Stomach (tissue), 9 donors: ENCODE results near the gene TMEM74B. TPM values are rescaled to one million over a fixed set of nuclear protein-coding genes. Genes with fewer than 3 reads are reported as not detected.

Experiments used
- DNase-seq, 2 donors: peaks; one replicate each; pipeline versions ENCODE4 v3.0.0 to v3.0.0-alpha.2; 2013 to 2019
- H3K27ac ChIP-seq, 5 donors: fragments of 200-600 bp in 4 of 5; sonication (generic) in 4 of 5; one replicate each; pipeline ENCODE4 v1.5.1; 2013 to 2019; ENCODE audit warnings: mild to moderate bottlenecking in 1 of 5, moderate library complexity in 1 of 5
- H3K27me3 ChIP-seq, 3 donors: fragments of 200-600 bp; sonication (generic); one replicate each; pipeline ENCODE4 v1.5.1; 2017 to 2019; ENCODE audit warnings: mixed run types in 1 of 3
- H3K36me3 ChIP-seq, 4 donors: fragments of 200-600 bp; sonication (generic); 1 replicate in 3 of 4; 2 replicates in 1 of 4; pipeline ENCODE4 v1.5.1; 2016 to 2019
- H3K4me1 ChIP-seq, 4 donors: fragments of 200-600 bp; sonication (generic); one replicate each; pipeline ENCODE4 v1.5.1; 2016 to 2019
- H3K4me3 ChIP-seq, 4 donors: fragments of 200-600 bp; sonication (generic) in 3 of 4; one replicate each; pipeline ENCODE4 v1.5.1; 2016 to 2019; ENCODE audit warnings: mild to moderate bottlenecking in 1 of 4
- H3K9me3 ChIP-seq, 4 donors: fragments of 200-600 bp; sonication (generic); one replicate each; pipeline ENCODE4 v1.5.1; 2016 to 2019
- CTCF ChIP-seq, 7 experiments: fragments of 450-650 bp in 4 of 7; fragments of 200-600 bp in 3 of 7; sonication (generic) in 3 of 7; IDR thresholded peaks; one replicate each; pipeline ENCODE4 v1.5.1; 2016 to 2019; ENCODE audit warnings: antibody characterized with exemption in 7 of 7, control low read depth in 2 of 7, mild to moderate bottlenecking in 1 of 7
- EP300 ChIP-seq: sonication (generic); formaldehyde crosslinking; IDR thresholded peaks from one replicate; pipeline ENCODE4 v1.6.1; 2017; ENCODE audit warnings: antibody characterized with exemption
- POLR2A ChIP-seq, 4 donors: fragments of 450-650 bp; IDR thresholded peaks; one replicate each; pipeline ENCODE4 v1.6.1; 2016; ENCODE audit warnings: antibody characterized with exemption in 4 of 4, control low read depth in 2 of 4, mild to moderate bottlenecking in 1 of 4, moderate library complexity in 1 of 4
- POLR2AphosphoS5 ChIP-seq, 3 donors: sonication (generic); formaldehyde crosslinking; IDR thresholded peaks; one replicate each; pipeline ENCODE4 v1.6.1; 2016; ENCODE audit warnings: antibody characterized with exemption in 3 of 3
- WGBS, 5 donors: extraction: QIAGEN DNeasy Blood & Tissue Kit in 3 of 5; methylation state at CpG; one replicate each; pipeline versions ENCODE4 v1.1.5 to v1.1.7; 2013 to 2018; 5-methylcytosine and 5-hydroxymethylcytosine counted together
- intact Hi-C: fragments of 100-400 bp; cut with DNase I; formaldehyde crosslinking; loops from one replicate; pipeline ENCODE4 v1.15.1; 2023; ENCODE audit warnings: low total_unique reads
- polyA plus RNA-seq, 3 donors: library from polyadenylated mRNA; stranded (reverse); fragments of 200-250 nt; gene quantifications; one replicate each; pipeline ENCODE4 v1.2.3, GENCODE V29; 2013
- total RNA-seq, 5 donors: library from RNA; depleted of rRNA; stranded (reverse); fragments of >200 nt; gene quantifications; one replicate each; pipeline versions ENCODE4 v1.1.0 to v1.2.3, GENCODE V29; 2014 to 2016
- donor health status: healthy with polysubstance abuse.
- donor health status: Bipolar disorder and iron deficiency.
- donor health status: healthy.

The TMEM74B gene
- total and polyA plus RNA-seq, 8 donors: 0.45 to 72.9 (median 2.2) TPM; not detected in 2

GRCh38 chr20:1215386-1216170, 30.8 kb upstream of the TMEM74B start:
- no peak for DNase-seq
- no peak for TF ChIP-seq CTCF (IDR thresholded peaks at IDR 0.05)
- TF ChIP-seq POLR2AphosphoS5 (IDR thresholded peaks at IDR 0.05): no peak
- no peak for TF ChIP-seq POLR2A (IDR thresholded peaks at IDR 0.05)
- H3K4me1 ChIP-seq: peaks cover 0 to 10% (median 4%) of the 10 kb centered on the region in 4 donors
- intact Hi-C loops: loop anchor here (10.0 kb wide), 1 partner anchor 401 kb away; no protein-coding TSS in a partner anchor
- no peaks in the 10 kb centered on the region for H3K36me3 ChIP-seq
- H3K27me3 ChIP-seq: peaks cover 0 to 42% (median 0%) of the 10 kb centered on the region in 3 donors
- H3K4me3 ChIP-seq: no peak overlapping the region
- WGBS, 5 donors: 64 to 75% (median 72%) methylated on average over 11 of the region's 11 CpGs
- no peaks in the 10 kb centered on the region for H3K9me3 ChIP-seq
- H3K27ac ChIP-seq: no peak overlapping the region

DNA sequence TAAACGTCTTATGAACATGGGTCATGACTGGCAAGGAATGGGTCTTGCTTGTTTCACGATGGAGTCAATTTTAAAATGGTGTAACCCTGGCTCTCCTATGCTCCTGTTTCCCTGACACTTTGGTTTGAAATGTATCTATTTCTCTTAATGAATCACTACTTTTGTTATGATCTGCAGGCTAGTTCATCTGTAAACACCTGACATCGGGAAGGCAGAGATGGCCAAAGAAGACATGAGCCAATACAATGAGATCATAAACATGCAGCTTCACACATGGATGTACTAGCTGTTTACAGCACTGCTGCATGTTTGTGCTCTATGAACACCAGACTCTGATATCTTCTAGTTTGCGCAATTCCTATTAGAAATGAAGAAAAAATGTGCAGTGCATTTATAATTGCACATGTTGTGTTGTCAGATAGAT, 30.1 kb upstream of the TMEM74B start:
- Histone ChIP-seq H3K9me3 (no peaks in the 10 kb centered on the region), H3K4me1 (peaks cover 0 to 10% (median 4%) of the 10 kb centered on the region in 4 donors), H3K4me3 (no peak overlapping the region), H3K27ac (no peak overlapping the region), H3K27me3 (peaks cover 0 to 42% (median 0%) of the 10 kb centered on the region in 3 donors), H3K36me3 (no peaks in the 10 kb centered on the region)
- DNase-seq: no peak
- WGBS, 5 donors: 53 to 76% (median 67%) methylated on average over 4 of the region's 4 CpGs
- intact Hi-C loops: loop anchor here (10.0 kb wide), 1 partner anchor 400 kb away; no protein-coding TSS in a partner anchor
- TF ChIP-seq CTCF (IDR thresholded peaks at IDR 0.05): no peak
- TF ChIP-seq POLR2A (IDR thresholded peaks at IDR 0.05): no peak
- no peak for TF ChIP-seq POLR2AphosphoS5 (IDR thresholded peaks at IDR 0.05)
- no peak for TF ChIP-seq EP300

DNA sequence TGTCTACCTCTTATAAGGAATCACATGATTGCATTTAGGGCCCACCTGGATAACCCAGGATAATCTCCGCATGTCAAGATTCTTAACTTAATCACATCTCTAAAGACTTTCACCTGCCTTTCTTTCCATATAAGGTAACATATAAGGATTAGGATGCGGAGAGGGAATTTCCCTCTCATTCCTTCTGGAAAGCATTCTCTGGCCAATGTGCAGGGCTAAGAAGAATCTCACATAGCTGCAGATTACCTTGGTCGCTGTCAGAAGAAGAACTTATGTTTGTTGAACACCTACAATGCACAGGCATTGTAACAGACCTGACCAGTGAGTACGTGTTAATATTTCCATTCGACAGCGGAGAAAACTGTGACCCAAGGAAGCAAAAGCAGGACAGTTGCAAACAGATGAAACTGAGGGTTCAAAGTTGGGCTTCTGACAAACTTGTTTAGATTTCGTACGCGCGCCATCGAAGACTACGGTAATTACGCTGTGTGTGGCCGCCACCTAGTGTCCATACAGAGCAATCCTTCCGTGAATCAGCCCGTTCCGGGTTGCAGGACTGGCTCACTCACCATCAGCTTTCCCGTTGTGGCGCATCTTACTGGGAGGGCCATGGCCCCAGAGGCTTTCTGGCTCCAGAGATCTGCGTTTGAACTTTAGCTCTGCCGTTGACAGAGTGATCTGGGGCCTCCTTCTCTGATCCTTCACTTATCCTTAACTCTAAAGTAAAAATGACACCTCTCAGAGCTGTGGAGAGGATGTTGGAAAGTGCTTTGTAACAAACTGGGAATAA, 28.0 kb upstream of the TMEM74B start:
- Histone ChIP-seq H3K36me3 (no peaks in the 10 kb centered on the region), H3K4me3 (no peak overlapping the region)
- intact Hi-C loops: loop anchor here (10.0 kb wide), 1 partner anchor 398 kb away; no protein-coding TSS in a partner anchor

More for the DNA sequence above, 28.0 kb upstream of the TMEM74B start:
- no peak overlapping the region for H3K27ac ChIP-seq
- H3K27me3 ChIP-seq: peaks cover 0 to 46% (median 0%) of the 10 kb centered on the region in 3 donors
- WGBS, 5 donors: 11 to 14% (median 13%) methylated on average over 21 of the region's 21 CpGs
- peaks cover 0 to 10% (median 4%) of the 10 kb centered on the region in 4 donors for H3K4me1 ChIP-seq
- no peaks in the 10 kb centered on the region for H3K9me3 ChIP-seq
- peak; percentile 73 to 88 for DNase-seq
- TF ChIP-seq CTCF (IDR thresholded peaks at IDR 0.05): peak in 5 of 7 experiments; percentile 67 to 80 (median 74)
- TF ChIP-seq POLR2AphosphoS5 (IDR thresholded peaks at IDR 0.05): peak in 1 of 3 donors; percentile 35
- no peak for TF ChIP-seq POLR2A (IDR thresholded peaks at IDR 0.05)
- no peak for TF ChIP-seq EP300
